Heart left ventricle (tissue), 13 donors: ENCODE measurements around the gene GALNT2.

Source experiments
- POLR2A ChIP-seq, 2 donors: fragments of 450-650 bp; IDR thresholded peaks; one replicate each; pipeline ENCODE4 v1.6.1; 2017; ENCODE audit warnings: antibody characterized with exemption in 2 of 2, mild to moderate bottlenecking in 2 of 2, moderate library complexity in 2 of 2
- TF ChIP-seq, protein P1 (sequence below), 12 donors: fragments of 200-600 bp; sonication (generic) in 4 of 12; IDR thresholded peaks; one replicate each; pipeline versions ENCODE4 v1.5.0 to v1.8.0; 2018 to 2022; ENCODE audit warnings: antibody characterized with exemption in 12 of 12, mild to moderate bottlenecking in 5 of 12
- donor health status: ischemic (EF 13 %, LVEDD 7.1; RV severe dilation, severe dysfunction).
- donor health status: DM: no; HTN: yes; CAD: no.
- donor health status: DM: no; HTN: no; CAD: no.
- donor health status: ischemic (EF 25% LVEDD 6.9; RV normal size, moderate dysfunction).
- donor health status: ischemic (EF 25% LVEDD 5.7; RV mildly dilated, moderate dysfunction).
- donor health status: ischemic (EF 35%, LVEDD 5.7; RV mildly dilated, moderate dysfunction).
- donor health status: nonischemic (EF 11% LVEDD 7.7; RV severe dilation, severe dysfunction).
- donor health status: DM: yes; HTN: yes; CAD: no.
- donor health status: PGD.
- donor health status: ischemic (EF 29% LVEDD 5.4; RV normal size, mild dysfunction).
- donor health status: nonischemic (EF 23%, LVEDD 6.1; RV moderate dilation, normal function).

- TF ChIP-seq, protein P1, sequence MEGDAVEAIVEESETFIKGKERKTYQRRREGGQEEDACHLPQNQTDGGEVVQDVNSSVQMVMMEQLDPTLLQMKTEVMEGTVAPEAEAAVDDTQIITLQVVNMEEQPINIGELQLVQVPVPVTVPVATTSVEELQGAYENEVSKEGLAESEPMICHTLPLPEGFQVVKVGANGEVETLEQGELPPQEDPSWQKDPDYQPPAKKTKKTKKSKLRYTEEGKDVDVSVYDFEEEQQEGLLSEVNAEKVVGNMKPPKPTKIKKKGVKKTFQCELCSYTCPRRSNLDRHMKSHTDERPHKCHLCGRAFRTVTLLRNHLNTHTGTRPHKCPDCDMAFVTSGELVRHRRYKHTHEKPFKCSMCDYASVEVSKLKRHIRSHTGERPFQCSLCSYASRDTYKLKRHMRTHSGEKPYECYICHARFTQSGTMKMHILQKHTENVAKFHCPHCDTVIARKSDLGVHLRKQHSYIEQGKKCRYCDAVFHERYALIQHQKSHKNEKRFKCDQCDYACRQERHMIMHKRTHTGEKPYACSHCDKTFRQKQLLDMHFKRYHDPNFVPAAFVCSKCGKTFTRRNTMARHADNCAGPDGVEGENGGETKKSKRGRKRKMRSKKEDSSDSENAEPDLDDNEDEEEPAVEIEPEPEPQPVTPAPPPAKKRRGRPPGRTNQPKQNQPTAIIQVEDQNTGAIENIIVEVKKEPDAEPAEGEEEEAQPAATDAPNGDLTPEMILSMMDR (IDR thresholded peaks at IDR 0.05), result no peak
- no peak for TF ChIP-seq POLR2A (IDR thresholded peaks at IDR 0.05)
Measured at GRCh38 chr1:230043081-230043480, 24.0 kb upstream of the GALNT2 start.
